Neural crest cell (in vitro differentiated cells): ENCODE data around the gene NPEPPS. TPM values are rescaled to one million over a fixed set of nuclear protein-coding genes. Genes with fewer than 3 reads are reported as not detected.

Source experiments
- DNase-seq: peaks from one replicate; pipeline ENCODE4 v3.0.0; 2021; ENCODE audit warnings: low read depth, mixed read lengths, low spot score
- H3K27ac Mint-ChIP-seq: one replicate; pipeline ENCODE4 v1.8.0; 2021; ENCODE audit warnings: mild to moderate bottlenecking, mixed read lengths; ENCODE audit not compliant: unreplicated experiment
- H3K27me3 Mint-ChIP-seq: 2 replicates; pipeline ENCODE4 v1.8.0; 2021; ENCODE audit warnings: low read depth, mild to moderate bottlenecking, mixed read lengths
- H3K36me3 Mint-ChIP-seq: 2 replicates; pipeline ENCODE4 v1.8.0; 2021; ENCODE audit warnings: low read depth, mild to moderate bottlenecking, mixed read lengths
- H3K4me1 Mint-ChIP-seq: 2 replicates; pipeline ENCODE4 v1.8.0; 2021; ENCODE audit warnings: mixed read lengths
- H3K4me3 Mint-ChIP-seq: one replicate; pipeline ENCODE4 v1.8.0; 2021; ENCODE audit warnings: mild to moderate bottlenecking, mixed read lengths
- H3K9me3 Mint-ChIP-seq: 2 replicates; pipeline ENCODE4 v1.8.0; 2021; ENCODE audit warnings: mixed read lengths
- CTCF ChIP-seq: fragments of 200-600 bp; sonication (generic); conservative IDR thresholded peaks from 2 replicates; pipeline ENCODE4 v1.5.0; 2021; ENCODE audit warnings: antibody characterized with exemption, mild to moderate bottlenecking
- total RNA-seq: library from RNA; stranded (reverse); gene quantifications from 2 replicates; pipeline ENCODE4 v1.2.1, GENCODE V29; 2021

Gene NPEPPS
- total RNA-seq, 1 donor from 2014 or later, result 136 TPM

- H3K36me3 Mint-ChIP-seq, result peaks cover 12% of the 10 kb centered on the region
- H3K27me3 Mint-ChIP-seq, result no peaks in the 10 kb centered on the region
- H3K9me3 Mint-ChIP-seq, result no peaks in the 10 kb centered on the region
- H3K27ac Mint-ChIP-seq, result no peak overlapping the region
- peaks cover 8% of the 10 kb centered on the region for H3K4me1 Mint-ChIP-seq
- DNase-seq, result no peak
- TF ChIP-seq CTCF, result no peak
- H3K4me3 Mint-ChIP-seq, result no peak overlapping the region
Measured at GRCh38 chr17:47622180-47622549, 91.3 kb downstream of the NPEPPS start.

GRCh38 chr17:47624727-47625068 is 93.8 kb downstream of the NPEPPS start:
- no peak for TF ChIP-seq CTCF
- Mint-ChIP-seq H3K9me3 (no peaks in the 10 kb centered on the region), H3K27me3 (no peaks in the 10 kb centered on the region), H3K4me3 (no peak overlapping the region), H3K36me3 (peaks cover 8% of the 10 kb centered on the region), H3K27ac (no peak overlapping the region), H3K4me1 (peaks cover 8% of the 10 kb centered on the region)
- DNase-seq, result no peak

- TF ChIP-seq CTCF, result no peak
Measured at GRCh38 chr17:47628014-47628566, 97.2 kb downstream of the NPEPPS start.

GRCh38 chr17:47629826-47630225 is 98.9 kb downstream of the NPEPPS start:
- TF ChIP-seq CTCF, result no peak
- Mint-ChIP-seq H3K9me3 (no peaks in the 10 kb centered on the region), H3K27ac (no peak overlapping the region), H3K27me3 (no peaks in the 10 kb centered on the region), H3K4me1 (no peaks in the 10 kb centered on the region), H3K4me3 (no peak overlapping the region), H3K36me3 (peaks cover 2% of the 10 kb centered on the region)
- no peak for DNase-seq

More at GRCh38 chr17:47628014-47628566, 97.2 kb downstream of the NPEPPS start:
- Mint-ChIP-seq H3K4me3 (no peak overlapping the region), H3K36me3 (peaks cover 4% of the 10 kb centered on the region), H3K4me1 (no peaks in the 10 kb centered on the region), H3K9me3 (no peaks in the 10 kb centered on the region), H3K27ac (no peak overlapping the region), H3K27me3 (no peaks in the 10 kb centered on the region)
- no peak for DNase-seq

GRCh38 chr17:47630614-47631013 is 99.7 kb downstream of the NPEPPS start:
- DNase-seq, result no peak
- Mint-ChIP-seq H3K4me3 (no peak overlapping the region), H3K27ac (no peak overlapping the region), H3K27me3 (no peaks in the 10 kb centered on the region), H3K36me3 (no peaks in the 10 kb centered on the region), H3K9me3 (no peaks in the 10 kb centered on the region), H3K4me1 (no peaks in the 10 kb centered on the region)
- TF ChIP-seq CTCF, result no peak

- H3K36me3 Mint-ChIP-seq, result no peaks in the 10 kb centered on the region
- H3K4me3 Mint-ChIP-seq, result no peak overlapping the region
- TF ChIP-seq CTCF, result no peak
- H3K9me3 Mint-ChIP-seq, result no peaks in the 10 kb centered on the region
- no peaks in the 10 kb centered on the region for H3K27me3 Mint-ChIP-seq
- peak overlapping the region; percentile 22 for H3K27ac Mint-ChIP-seq
- DNase-seq, result no peak
- H3K4me1 Mint-ChIP-seq, result no peaks in the 10 kb centered on the region
Measured at GRCh38 chr17:47632991-47633390, 102.1 kb downstream of the NPEPPS start.
